DOHH2 (cell line): Measurements from ENCODE around the gene RHO.

Experiments
- H3F3A ChIP-seq: fragments of 200-600 bp; sonication (generic), shearing (Covaris generic); 2 replicates; pipeline ENCODE4 v1.6.0; 2016; ENCODE audit warnings: antibody characterized with exemption, mild to moderate bottlenecking; ENCODE audit not compliant: control insufficient read depth, insufficient read depth
- H3K27ac ChIP-seq: fragments of 200-600 bp; sonication (generic); 2 replicates; pipeline ENCODE4 v1.5.1; 2014; ENCODE audit warnings: low read depth, mild to moderate bottlenecking, low read length, moderate library complexity
- H3K27me3 ChIP-seq: fragments of 200-600 bp; sonication (generic); 2 replicates; pipeline ENCODE4 v1.6.1; 2014; ENCODE audit warnings: mild to moderate bottlenecking, low read length, mixed read lengths; ENCODE audit not compliant: control insufficient read depth
- H3K36me3 ChIP-seq: fragments of 200-600 bp; sonication (generic); 2 replicates; pipeline ENCODE4 v1.6.1; 2014; ENCODE audit warnings: mild to moderate bottlenecking, low read length, moderate library complexity, mixed read lengths; ENCODE audit not compliant: control insufficient read depth
- H3K4me1 ChIP-seq: fragments of 200-600 bp; sonication (generic); 2 replicates; pipeline ENCODE4 v1.6.1; 2014; ENCODE audit warnings: mild to moderate bottlenecking, low read length, mixed read lengths; ENCODE audit not compliant: control insufficient read depth
- H3K4me2 ChIP-seq: fragments of 200-600 bp; sonication (generic); 2 replicates; pipeline ENCODE4 v1.6.0; 2014; ENCODE audit warnings: mild to moderate bottlenecking, low read length, moderate library complexity
- H3K4me3 ChIP-seq: fragments of 200-600 bp; sonication (generic); 2 replicates; pipeline ENCODE4 v1.5.1; 2014; ENCODE audit warnings: mild to moderate bottlenecking, low read length, mixed read lengths
- H3K79me2 ChIP-seq: fragments of 200-600 bp; sonication (generic); 2 replicates; pipeline ENCODE4 v1.6.1; 2014; ENCODE audit warnings: mild to moderate bottlenecking, low read length, mixed read lengths; ENCODE audit not compliant: control insufficient read depth
- H3K9me2 ChIP-seq: fragments of 200-600 bp; sonication (generic); replicated peaks from 2 replicates; pipeline ENCODE4 v1.6.1; 2014; ENCODE audit warnings: mild to moderate bottlenecking, low read length, mixed read lengths; ENCODE audit not compliant: control insufficient read depth
- H3K9me3 ChIP-seq: fragments of 200-600 bp; sonication (generic); 2 replicates; pipeline ENCODE4 v1.6.1; 2014; ENCODE audit warnings: antibody characterized with exemption, low read length, mixed read lengths; ENCODE audit not compliant: control insufficient read depth, insufficient read depth
- H4K20me1 ChIP-seq: fragments of 200-600 bp; sonication (generic); 2 replicates; pipeline ENCODE4 v1.6.0; 2014; ENCODE audit warnings: low read depth, mild to moderate bottlenecking, antibody characterized with exemption, low read length, moderate library complexity; ENCODE audit not compliant: control insufficient read depth, insufficient read depth
- CTCF ChIP-seq: fragments of 200-600 bp; sonication (generic); IDR thresholded peaks from one replicate; pipeline ENCODE4 v1.5.1; 2014; ENCODE audit warnings: antibody characterized with exemption, mild to moderate bottlenecking, low read depth, low read length; ENCODE audit not compliant: poor library complexity, severe bottlenecking
- EZH2phosphoT487 ChIP-seq: fragments of 200-600 bp; sonication (generic); IDR thresholded peaks from 2 replicates; pipeline ENCODE4 v1.6.1; 2017; ENCODE audit warnings: borderline replicate concordance, mild to moderate bottlenecking, antibody characterized with exemption, low read length, moderate library complexity, mixed read lengths

Gene RHO

GRCh38 chr3:129561619-129562248, 33.3 kb downstream of the RHO start:
- Histone ChIP-seq H3K79me2 (no peaks in the 10 kb centered on the region), H3K4me1 (peaks cover 19% of the 10 kb centered on the region), H3F3A (no peaks in the 10 kb centered on the region), H3K4me2 (no peak overlapping the region), H3K9me2 (no peaks in the 10 kb centered on the region), H3K27ac (no peak overlapping the region), H3K27me3 (no peaks in the 10 kb centered on the region), H3K36me3 (no peaks in the 10 kb centered on the region), H3K4me3 (no peak overlapping the region), H3K9me3 (no peaks in the 10 kb centered on the region), H4K20me1 (no peaks in the 10 kb centered on the region)
- TF ChIP-seq EZH2phosphoT487 (no peak), CTCF (no peak)

- Histone ChIP-seq H3K4me3 (no peak overlapping the region), H4K20me1 (no peaks in the 10 kb centered on the region), H3K36me3 (no peaks in the 10 kb centered on the region), H3K9me2 (no peaks in the 10 kb centered on the region), H3K4me2 (no peak overlapping the region), H3K9me3 (no peaks in the 10 kb centered on the region), H3K79me2 (no peaks in the 10 kb centered on the region), H3K4me1 (peaks cover 19% of the 10 kb centered on the region), H3K27ac (no peak overlapping the region), H3K27me3 (no peaks in the 10 kb centered on the region), H3F3A (no peaks in the 10 kb centered on the region)
- TF ChIP-seq CTCF = no peak
- TF ChIP-seq EZH2phosphoT487 = no peak
These were observed 34.4 kb downstream of the RHO start for GRCh38 chr3:129562803-129563202.

- Histone ChIP-seq H3K27ac (no peak overlapping the region), H3F3A (no peaks in the 10 kb centered on the region), H3K4me3 (no peak overlapping the region), H3K4me1 (peaks cover 17% of the 10 kb centered on the region), H3K9me2 (no peaks in the 10 kb centered on the region), H3K79me2 (no peaks in the 10 kb centered on the region), H3K4me2 (no peak overlapping the region), H4K20me1 (no peaks in the 10 kb centered on the region), H3K9me3 (no peaks in the 10 kb centered on the region), H3K27me3 (no peaks in the 10 kb centered on the region), H3K36me3 (no peaks in the 10 kb centered on the region)
- no peak for TF ChIP-seq EZH2phosphoT487
- no peak for TF ChIP-seq CTCF
These were observed 34.9 kb downstream of the RHO start for GRCh38 chr3:129563332-129563731.
